Transverse colon (tissue), 4 donors: Measurements from ENCODE around the gene IP6K3.

Experiments
- POLR2A ChIP-seq: fragments of 450-650 bp; IDR thresholded peaks from one replicate; pipeline ENCODE4 v1.6.1; 2016; ENCODE audit warnings: antibody characterized with exemption, mild to moderate bottlenecking, moderate library complexity
- POLR2AphosphoS5 ChIP-seq, 3 donors: sonication (generic); formaldehyde crosslinking; IDR thresholded peaks; one replicate each; pipeline ENCODE4 v1.6.1; 2016; ENCODE audit warnings: antibody characterized with exemption in 3 of 3
- TF ChIP-seq, protein P1 (sequence below), 5 experiments: fragments of 200-600 bp in 3 of 5; fragments of 450-650 bp in 2 of 5; sonication (generic) in 3 of 5; IDR thresholded peaks; 1 replicate in 2 of 5; 2 replicates in 3 of 5; pipeline ENCODE4 v1.5.1; 2016 to 2017; ENCODE audit warnings: antibody characterized with exemption in 5 of 5, inconsistent platforms in 3 of 5, mild to moderate bottlenecking in 2 of 5, moderate library complexity in 1 of 5

DNA sequence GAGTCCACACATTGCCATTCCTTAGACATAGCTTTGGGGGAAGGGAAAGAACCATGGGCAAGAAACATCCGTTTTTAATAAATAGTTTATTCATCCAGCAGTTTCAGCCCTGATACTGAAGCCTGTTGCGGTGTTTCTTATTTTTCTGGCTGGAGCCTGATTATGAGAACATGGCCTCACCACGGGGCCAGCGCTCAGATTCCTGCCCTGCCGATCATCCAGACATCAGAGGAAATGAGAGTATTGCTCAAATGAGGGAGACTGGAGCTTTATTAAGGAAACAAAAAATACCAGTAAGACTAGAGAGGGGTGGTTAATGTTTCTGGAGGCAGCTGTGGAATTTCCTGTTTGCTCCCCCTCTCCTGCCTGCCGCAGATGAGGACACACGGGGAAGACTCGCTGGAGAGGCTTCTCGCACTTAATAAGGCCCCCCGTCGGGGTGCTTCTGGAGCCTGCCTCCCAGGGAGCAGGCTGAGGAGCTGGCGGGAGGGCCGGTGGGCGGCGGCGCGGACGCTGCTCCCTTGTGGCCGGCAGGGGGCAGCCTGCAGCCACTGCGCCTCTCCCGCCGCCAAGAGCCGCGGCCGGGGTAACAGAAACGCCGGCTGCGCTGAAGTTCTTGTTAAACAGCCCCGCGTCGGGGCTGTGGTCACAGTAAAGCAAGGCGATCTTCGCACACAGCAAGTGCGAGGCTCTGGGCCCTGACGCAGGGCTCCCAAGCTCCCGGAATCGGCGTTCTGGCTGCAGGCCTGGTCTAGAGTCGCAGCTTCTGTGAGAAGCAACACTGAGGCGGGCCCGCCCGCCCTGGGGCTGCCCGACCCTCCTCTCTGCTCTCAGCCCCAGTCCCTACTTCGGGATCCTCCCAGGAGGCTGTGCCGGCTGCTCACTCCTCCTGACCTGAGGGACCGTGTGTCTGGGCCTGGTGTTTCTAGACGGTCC, 24.7 kb upstream of the IP6K3 start:
- TF ChIP-seq POLR2A (no peak), POLR2AphosphoS5 (IDR thresholded peaks at IDR 0.05) (peak in 2 of 3 donors; percentile 35 to 48)
- TF ChIP-seq, protein P1, sequence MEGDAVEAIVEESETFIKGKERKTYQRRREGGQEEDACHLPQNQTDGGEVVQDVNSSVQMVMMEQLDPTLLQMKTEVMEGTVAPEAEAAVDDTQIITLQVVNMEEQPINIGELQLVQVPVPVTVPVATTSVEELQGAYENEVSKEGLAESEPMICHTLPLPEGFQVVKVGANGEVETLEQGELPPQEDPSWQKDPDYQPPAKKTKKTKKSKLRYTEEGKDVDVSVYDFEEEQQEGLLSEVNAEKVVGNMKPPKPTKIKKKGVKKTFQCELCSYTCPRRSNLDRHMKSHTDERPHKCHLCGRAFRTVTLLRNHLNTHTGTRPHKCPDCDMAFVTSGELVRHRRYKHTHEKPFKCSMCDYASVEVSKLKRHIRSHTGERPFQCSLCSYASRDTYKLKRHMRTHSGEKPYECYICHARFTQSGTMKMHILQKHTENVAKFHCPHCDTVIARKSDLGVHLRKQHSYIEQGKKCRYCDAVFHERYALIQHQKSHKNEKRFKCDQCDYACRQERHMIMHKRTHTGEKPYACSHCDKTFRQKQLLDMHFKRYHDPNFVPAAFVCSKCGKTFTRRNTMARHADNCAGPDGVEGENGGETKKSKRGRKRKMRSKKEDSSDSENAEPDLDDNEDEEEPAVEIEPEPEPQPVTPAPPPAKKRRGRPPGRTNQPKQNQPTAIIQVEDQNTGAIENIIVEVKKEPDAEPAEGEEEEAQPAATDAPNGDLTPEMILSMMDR (IDR thresholded peaks at IDR 0.05), result peak; percentile 86 to 98 (median 96)
